HCT116 (cell line): ENCODE results near the gene PCDHGA1. TPM values are rescaled to one million over a fixed set of nuclear protein-coding genes. Genes with fewer than 3 reads are reported as not detected.

Source experiments
- ATAC-seq: fragments of 200-7000 bp; cut with Tn5 transposase; 2 replicates; pipeline ENCODE4 v1.9.1; 2020; ENCODE audit warnings: mild to moderate bottlenecking, moderate library complexity
- BruUV-seq: library from RNA; stranded (reverse); fragments of 400-500 nt; replicated peaks from 2 replicates; lab custom pipeline; 2021; lab: Mats Ljungman, UMichigan
- CTCF ChIA-PET: fragments of 300-600 bp; sonication (Branson Sonifier 250); formaldehyde crosslinking; loops from one replicate; lab custom pipeline; 2021; ENCODE audit warnings: antibody characterized with exemption; lab: Charles Lee
- POLR2A ChIA-PET: fragments of 300-600, 350-600 bp; sonication (Branson Sonifier 250); formaldehyde crosslinking; loops from one replicate; lab custom pipeline; 2021; ENCODE audit warnings: antibody characterized with exemption; lab: Charles Lee
- RAD21 ChIA-PET, 2 experiments: fragments of 300-600 bp; sonication (Branson Sonifier 250); formaldehyde crosslinking; loops; one replicate each; lab custom pipeline; 2023; ENCODE audit warnings: low total read pairs in 2 of 2; ENCODE audit not compliant: uncharacterized antibody in 2 of 2, unreplicated experiment in 2 of 2, low non-redundant PET in 1 of 2; lab: Charles Lee
- DNase-seq: peaks from one replicate; pipeline ENCODE4 v3.0.0-alpha.2; 2010; ENCODE audit warnings: low read depth, low spot score
- H2AFZ ChIP-seq: fragments of 200-600 bp; shearing (Covaris generic), sonication (generic); 2 replicates; pipeline ENCODE4 v1.6.1; 2017; ENCODE audit warnings: low read depth, mixed run types, mixed read lengths, antibody characterized with exemption, low read length; ENCODE audit not compliant: poor library complexity, severe bottlenecking
- H3K27ac ChIP-seq: 2 replicates; pipeline ENCODE4 v1.5.1; 2012; ENCODE audit warnings: low read depth, low read length
- H3K27me3 ChIP-seq: fragments of 200-600 bp; sonication (generic); 2 replicates; pipeline ENCODE4 v1.6.1; 2016; ENCODE audit warnings: mixed run types, low read length, mixed read lengths; ENCODE audit not compliant: insufficient read depth
- H3K36me3 ChIP-seq, 2 experiments: fragments of 200-500 bp in 1 of 2; fragments of 200-600 bp in 1 of 2; sonication (Bioruptor generic) in 1 of 2; sonication (generic) in 1 of 2; 2 replicates each; pipeline versions ENCODE4 v1.5.1 to v1.6.1; 2014 to 2016; ENCODE audit warnings: low read length in 2 of 2, inconsistent platforms in 1 of 2, mixed read lengths in 1 of 2, mixed run types in 1 of 2; ENCODE audit not compliant: insufficient read depth in 2 of 2, control insufficient read depth in 1 of 2
- H3K4me1 ChIP-seq, 2 experiments: fragments of 200-600 bp in 1 of 2; sonication (generic) in 1 of 2; 2 replicates each; pipeline versions ENCODE4 v1.5.1 to v1.6.1; 2012 to 2017; ENCODE audit warnings: low read length in 2 of 2, inconsistent platforms in 1 of 2, mild to moderate bottlenecking in 1 of 2, mixed read lengths in 1 of 2, mixed run types in 1 of 2, moderate library complexity in 1 of 2; ENCODE audit not compliant: insufficient read depth in 2 of 2, control insufficient read depth in 1 of 2
- H3K4me2 ChIP-seq: fragments of 200-600 bp; sonication (generic); 2 replicates; pipeline ENCODE4 v1.6.1; 2017; ENCODE audit warnings: mixed run types, low read length, mixed read lengths
- H3K4me3 ChIP-seq, 2 experiments: fragments of 200-600 bp in 1 of 2; sonication (generic) in 1 of 2; replicated peaks in 1 of 2; 2 replicates each; pipeline ENCODE4 v1.5.1; 2011 to 2016; ENCODE audit warnings: low read length in 2 of 2, control low read depth in 1 of 2, low read depth in 1 of 2, mild to moderate bottlenecking in 1 of 2, mixed read lengths in 1 of 2, mixed run types in 1 of 2
- H3K79me2 ChIP-seq: fragments of 200-600 bp; sonication (generic); 2 replicates; pipeline ENCODE4 v1.6.1; 2017; ENCODE audit warnings: mild to moderate bottlenecking, mixed run types, low read length, moderate library complexity, mixed read lengths; ENCODE audit not compliant: insufficient read depth
- H3K9ac ChIP-seq: fragments of 200-600 bp; sonication (generic); 2 replicates; pipeline ENCODE4 v1.6.1; 2016; ENCODE audit warnings: low read length, mixed read lengths
- H3K9me2 ChIP-seq: fragments of 200-600 bp; sonication (generic), shearing (Covaris generic); 2 replicates; pipeline ENCODE4 v1.6.1; 2017; ENCODE audit warnings: mixed run types, mild to moderate bottlenecking, moderate library complexity; ENCODE audit not compliant: insufficient read depth
- H3K9me3 ChIP-seq, 2 experiments: fragments of 200-500 bp in 1 of 2; fragments of 200-600 bp in 1 of 2; sonication (Bioruptor generic) in 1 of 2; sonication (generic) in 1 of 2; 2 replicates each; pipeline ENCODE4 v1.6.1; 2014 to 2017; ENCODE audit warnings: low read length in 2 of 2, mixed read lengths in 2 of 2, inconsistent platforms in 1 of 2, low read depth in 1 of 2, mild to moderate bottlenecking in 1 of 2, mixed run types in 1 of 2, moderate library complexity in 1 of 2; ENCODE audit not compliant: control insufficient read depth in 1 of 2, insufficient read depth in 1 of 2
- H4K20me1 ChIP-seq: fragments of 200-600 bp; sonication (generic), shearing (Covaris generic); 2 replicates; pipeline ENCODE4 v1.6.1; 2017; ENCODE audit warnings: mixed run types, mild to moderate bottlenecking, moderate library complexity; ENCODE audit not compliant: insufficient read depth
- ATF3 ChIP-seq: IDR thresholded peaks from 2 replicates; pipeline ENCODE4 v1.6.1; 2012
- CTCF ChIP-seq, 3 experiments: fragments of 200-600 bp in 1 of 3; sonication (generic) in 1 of 3; IDR thresholded peaks in 2 of 3; conservative IDR thresholded peaks in 1 of 3; 2 replicates each; pipeline ENCODE4 v1.5.1; 2012 to 2017; ENCODE audit warnings: low read depth in 2 of 3, low read length in 2 of 3, antibody characterized with exemption in 1 of 3, borderline replicate concordance in 1 of 3, control low read depth in 1 of 3, mild to moderate bottlenecking in 1 of 3, mixed read lengths in 1 of 3, mixed run types in 1 of 3, moderate library complexity in 1 of 3; ENCODE audit not compliant: insufficient read depth in 1 of 3
- EGR1 ChIP-seq: IDR thresholded peaks from 2 replicates; pipeline ENCODE4 v1.6.1; 2012; ENCODE audit warnings: low read depth
- EZH2 ChIP-seq: fragments of 200-600 bp; sonication (generic); IDR thresholded peaks from 2 replicates; pipeline ENCODE4 v1.6.1; 2017; ENCODE audit warnings: antibody characterized with exemption, mixed run types
- RAD21 ChIP-seq: IDR thresholded peaks from 2 replicates; pipeline ENCODE4 v1.6.1; 2012; ENCODE audit warnings: low read depth, mild to moderate bottlenecking
- SIN3A ChIP-seq: IDR thresholded peaks from 2 replicates; pipeline ENCODE4 v1.6.1; 2012; ENCODE audit warnings: low read depth
- ZFX ChIP-seq: fragments of 450-650 bp; IDR thresholded peaks from 2 replicates; pipeline ENCODE4 v1.6.1; 2017
- ZNF274 ChIP-seq: fragments of 200-500 bp; sonication (Bioruptor generic); IDR thresholded peaks from 2 replicates; pipeline ENCODE4 v1.6.1; 2014; ENCODE audit warnings: mild to moderate bottlenecking, low read depth, low read length, inconsistent platforms
- intact Hi-C: fragments of 100-400 bp; cut with micrococcal nuclease; formaldehyde crosslinking; loops from 2 replicates; pipeline ENCODE4 v1.10.0; 2022
- total RNA-seq: library from RNA; stranded (reverse); gene quantifications from one replicate; pipeline ENCODE4 v1.2.1, GENCODE V29; 2021; ENCODE audit not compliant: unreplicated experiment

The PCDHGA1 gene
- total RNA-seq, 1 experiment from 2014 or later = 0.05 TPM

- no peak for ATAC-seq
- peaks cover 12 to 46% of the 10 kb centered on the region in 2 experiments for H3K36me3 ChIP-seq
Measured at GRCh38 chr5:141529002-141529401, 198.7 kb downstream of the PCDHGA1 start.

DNA sequence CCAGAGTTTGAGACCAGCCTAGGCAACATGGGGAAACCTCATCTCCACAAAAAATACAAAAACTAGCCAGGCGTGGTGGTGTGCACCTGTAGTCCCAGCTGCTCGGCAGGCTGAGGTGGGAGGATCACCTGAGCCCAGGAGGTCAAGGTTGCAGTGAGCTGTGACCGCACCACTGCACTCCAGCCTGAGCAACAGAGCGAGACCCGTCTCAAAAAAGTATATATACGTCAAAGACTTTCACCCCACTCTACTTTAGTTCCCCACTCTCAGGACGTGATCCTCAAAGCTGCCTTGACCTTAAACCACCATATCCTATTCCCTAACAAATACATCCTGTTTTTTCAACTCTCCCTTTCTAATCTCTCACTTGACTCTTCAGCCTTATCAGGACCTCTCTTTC, 199.6 kb downstream of the PCDHGA1 start:
- H3K79me2 ChIP-seq = no peaks in the 10 kb centered on the region
- RAD21 ChIA-PET = no interaction called here
- DNase-seq (no peak), ATAC-seq (no peak)
- intact Hi-C loops = no loop called here
- BruUV-seq = no TSS peak
- POLR2A ChIA-PET = no interaction called here
- no peak overlapping the region for H3K4me3 ChIP-seq
- H4K20me1 ChIP-seq = no peaks in the 10 kb centered on the region
- CTCF ChIA-PET = no interaction called here
- no peak overlapping the region for H2AFZ ChIP-seq
- peaks cover 3 to 4% of the 10 kb centered on the region in 2 experiments; a peak in 3 of 4 replicates for H3K4me1 ChIP-seq
- no peaks in the 10 kb centered on the region for H3K9me2 ChIP-seq
- no peak overlapping the region for H3K4me2 ChIP-seq
- H3K36me3 ChIP-seq = peaks cover 15 to 46% of the 10 kb centered on the region in 2 experiments
- no peaks in the 10 kb centered on the region for H3K27me3 ChIP-seq
- H3K9ac ChIP-seq = no peak overlapping the region
- H3K9me3 ChIP-seq = no peaks in the 10 kb centered on the region
- no peak for TF ChIP-seq EZH2
- no peak for TF ChIP-seq ATF3
- no peak for TF ChIP-seq ZNF274
- no peak for TF ChIP-seq CTCF (IDR thresholded peaks at IDR 0.05 in 2 of 3, conservative IDR thresholded peaks at IDR 0.05 in 1 of 3; ENCODE audit: borderline replicate concordance in 1 of 3, insufficient read depth in 1 of 3, low read depth in 2 of 3, low read length in 2 of 3)
- no peak for TF ChIP-seq EGR1
- TF ChIP-seq RAD21 = no peak
- H3K27ac ChIP-seq = no peak overlapping the region

More at GRCh38 chr5:141529002-141529401, 198.7 kb downstream of the PCDHGA1 start:
- H4K20me1 ChIP-seq = no peaks in the 10 kb centered on the region
- H3K79me2 ChIP-seq = peaks cover 4% of the 10 kb centered on the region; the same call in 1 of the 2 replicates
- ChIA-PET RAD21 (no interaction called here), CTCF (no interaction called here), POLR2A (no interaction called here)
- H3K27ac ChIP-seq = no peak overlapping the region
- intact Hi-C loops = no loop called here
- no peaks in the 10 kb centered on the region for H3K27me3 ChIP-seq
- DNase-seq = no peak
- no peak overlapping the region for H3K4me3 ChIP-seq
- no peaks in the 10 kb centered on the region for H3K9me3 ChIP-seq
- TF ChIP-seq SIN3A = no peak
- 0 out of 2 replicates have a peak, but pooled peaks have one; percentile 10 for TF ChIP-seq ZFX
- H3K4me1 ChIP-seq = peaks cover 7 to 13% of the 10 kb centered on the region in 2 experiments; a peak in 3 of 4 replicates
- no peaks in the 10 kb centered on the region for H3K9me2 ChIP-seq
- no peak overlapping the region for H3K4me2 ChIP-seq
- H2AFZ ChIP-seq = no peak overlapping the region
- BruUV-seq = TSS peak; percentile 17
- no peak overlapping the region for H3K9ac ChIP-seq
